Epithelial cell of proximal tubule (primary cell): ENCODE data around the gene GBX2. TPM values are rescaled to one million over a fixed set of nuclear protein-coding genes. Genes with fewer than 3 reads are reported as not detected.

Experiments used
- DNase-seq: peaks from one replicate; pipeline ENCODE4 v3.0.0-alpha.2; 2011; ENCODE audit warnings: low read depth
- H3K4me3 ChIP-seq: 2 replicates; pipeline ENCODE4 v1.5.1; 2011; ENCODE audit warnings: low read depth, mild to moderate bottlenecking, low read length
- total RNA-seq: library from RNA; depleted of rRNA; stranded (reverse); fragments of >200 nt; gene quantifications from 2 replicates; pipeline ENCODE4 v1.2.3, GENCODE V29; 2015
- TF ChIP-seq, protein P1 (sequence below): conservative IDR thresholded peaks from 2 replicates; pipeline ENCODE4 v1.5.1; 2012; ENCODE audit warnings: low read depth, mild to moderate bottlenecking, low read length

Gene GBX2
- total RNA-seq, 1 donor from 2014 or later, result 4.8 TPM

DNA sequence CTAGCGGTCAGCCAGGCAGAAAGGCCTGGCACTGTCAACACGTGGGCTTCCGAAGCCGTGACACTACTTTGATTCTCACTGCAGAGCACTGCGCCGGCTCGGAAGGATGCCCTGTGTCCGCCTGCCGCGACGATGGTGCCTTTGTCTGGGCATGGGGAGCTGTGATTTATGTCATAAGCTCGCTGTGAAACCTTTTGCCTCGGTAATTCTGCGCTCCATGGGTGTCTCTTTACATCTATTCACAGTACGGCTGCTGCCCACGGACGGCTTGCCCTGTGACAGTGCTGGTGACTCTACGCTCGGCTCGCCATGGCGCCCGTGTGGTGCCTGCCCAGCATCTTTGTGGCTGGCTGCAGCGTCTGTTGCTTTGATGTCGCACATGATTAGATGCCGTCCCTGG is 43.1 kb upstream of the GBX2 start:
- TF ChIP-seq, protein P1, sequence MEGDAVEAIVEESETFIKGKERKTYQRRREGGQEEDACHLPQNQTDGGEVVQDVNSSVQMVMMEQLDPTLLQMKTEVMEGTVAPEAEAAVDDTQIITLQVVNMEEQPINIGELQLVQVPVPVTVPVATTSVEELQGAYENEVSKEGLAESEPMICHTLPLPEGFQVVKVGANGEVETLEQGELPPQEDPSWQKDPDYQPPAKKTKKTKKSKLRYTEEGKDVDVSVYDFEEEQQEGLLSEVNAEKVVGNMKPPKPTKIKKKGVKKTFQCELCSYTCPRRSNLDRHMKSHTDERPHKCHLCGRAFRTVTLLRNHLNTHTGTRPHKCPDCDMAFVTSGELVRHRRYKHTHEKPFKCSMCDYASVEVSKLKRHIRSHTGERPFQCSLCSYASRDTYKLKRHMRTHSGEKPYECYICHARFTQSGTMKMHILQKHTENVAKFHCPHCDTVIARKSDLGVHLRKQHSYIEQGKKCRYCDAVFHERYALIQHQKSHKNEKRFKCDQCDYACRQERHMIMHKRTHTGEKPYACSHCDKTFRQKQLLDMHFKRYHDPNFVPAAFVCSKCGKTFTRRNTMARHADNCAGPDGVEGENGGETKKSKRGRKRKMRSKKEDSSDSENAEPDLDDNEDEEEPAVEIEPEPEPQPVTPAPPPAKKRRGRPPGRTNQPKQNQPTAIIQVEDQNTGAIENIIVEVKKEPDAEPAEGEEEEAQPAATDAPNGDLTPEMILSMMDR, result no peak
- no peak for DNase-seq
- H3K4me3 ChIP-seq, result no peak overlapping the region

DNA sequence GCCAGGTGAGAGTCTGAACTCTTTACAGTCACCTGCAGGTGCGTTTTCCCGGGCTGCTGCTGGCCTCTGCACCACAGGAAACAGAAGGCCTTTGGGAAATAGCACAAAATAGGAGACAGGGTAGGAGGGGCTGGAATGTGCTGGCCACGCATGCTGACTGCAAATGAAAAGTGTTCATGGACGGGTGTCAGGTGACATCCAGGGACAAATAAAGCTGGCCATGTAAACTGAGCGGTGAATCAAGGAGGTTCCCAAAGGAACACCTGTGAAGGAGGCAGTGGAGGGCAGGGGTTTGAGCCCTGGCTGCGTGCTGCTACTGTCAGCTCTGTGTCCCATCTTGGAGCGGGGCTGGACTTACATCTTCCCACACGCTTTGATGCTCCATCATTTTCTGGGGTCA is 42.4 kb upstream of the GBX2 start:
- DNase-seq, result no peak
- TF ChIP-seq, protein P1, result no peak
- H3K4me3 ChIP-seq, result no peak overlapping the region

- TF ChIP-seq, protein P1, result no peak
- H3K4me3 ChIP-seq, result no peak overlapping the region
- no peak for DNase-seq
Measured at GRCh38 chr2:236209996-236210395, 41.8 kb upstream of the GBX2 start.

- TF ChIP-seq, protein P1, result no peak
- no peak overlapping the region for H3K4me3 ChIP-seq
- DNase-seq, result no peak
Measured at GRCh38 chr2:236209535-236209934, 41.3 kb upstream of the GBX2 start.

DNA sequence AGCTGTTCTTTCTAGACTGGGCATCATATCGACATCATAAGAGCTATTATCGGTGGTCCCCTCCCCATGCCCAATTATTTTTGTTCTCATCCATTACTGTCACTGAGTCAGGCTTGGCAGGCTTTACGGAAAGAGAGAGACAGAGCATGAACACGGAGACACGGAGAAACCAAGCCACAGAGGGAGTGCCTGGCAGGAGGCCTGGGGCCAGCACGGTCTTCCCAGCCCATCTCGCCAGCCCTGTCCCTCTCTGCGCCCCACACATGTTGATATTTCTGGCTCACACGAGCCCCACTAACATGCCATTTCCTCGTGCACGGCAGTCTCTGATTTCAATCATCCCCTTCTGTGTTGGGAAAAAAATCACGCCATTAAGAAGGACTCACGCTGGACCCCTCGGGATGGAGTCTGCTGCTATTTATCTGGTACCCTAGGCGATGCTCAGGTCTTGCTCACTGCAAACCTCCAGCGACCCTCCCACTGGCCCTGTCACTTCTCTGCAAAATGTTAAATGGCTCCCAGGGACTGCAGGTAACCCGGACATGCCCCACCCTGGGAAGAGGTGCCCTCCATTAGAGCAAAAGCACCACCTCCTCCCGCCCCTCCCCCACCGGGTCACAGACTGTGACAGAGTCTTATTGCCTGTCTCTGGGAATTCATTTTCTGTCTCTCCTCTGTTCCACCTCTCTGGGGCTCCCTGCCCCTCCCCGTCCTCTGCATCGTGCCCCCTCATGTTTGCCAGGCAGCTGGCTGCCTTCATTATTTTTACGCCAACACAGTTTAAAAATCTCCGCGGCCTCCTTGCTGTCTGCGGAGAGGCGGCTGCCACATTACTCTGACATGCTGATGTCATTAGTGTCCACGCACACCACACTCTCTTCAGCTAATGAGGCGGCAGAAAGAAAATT is 40.1 kb upstream of the GBX2 start:
- no peak overlapping the region for H3K4me3 ChIP-seq
- TF ChIP-seq, protein P1, result no peak
- DNase-seq, result no peak

- no peak for DNase-seq
- TF ChIP-seq, protein P1, result no peak
Measured at GRCh38 chr2:236207472-236207871, 39.3 kb upstream of the GBX2 start.

More at GRCh38 chr2:236207472-236207871, 39.3 kb upstream of the GBX2 start:
- no peak overlapping the region for H3K4me3 ChIP-seq
